ENCODE measurements around the gene TAAR1.
"Not testable (repeated sequence)": the region's sequence is repeated elsewhere in the genome, so short reads cannot be mapped to it uniquely, and the experiment has no call there.

TAAR1 gene

DNA sequence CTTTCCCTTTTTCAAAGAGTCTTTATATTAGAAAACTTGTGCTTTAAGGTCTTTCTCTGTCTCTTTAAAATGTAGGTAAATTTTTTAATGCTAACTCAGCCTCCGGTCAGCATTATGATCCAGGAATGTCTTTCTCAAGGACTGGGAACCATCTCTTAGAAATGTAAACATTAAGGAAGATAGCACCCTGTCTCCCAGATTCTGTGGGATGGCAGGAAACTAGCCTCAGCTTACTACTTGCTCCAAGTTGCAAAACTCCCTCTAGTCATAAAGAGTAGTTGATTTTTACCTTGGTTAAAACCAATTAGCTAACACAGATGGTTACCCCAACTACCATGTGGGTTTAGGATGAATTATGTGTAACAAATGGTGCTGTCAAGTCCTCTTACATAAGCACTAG, 4.7 kb upstream of the TAAR1 start:
- no peak for DNase-seq (ENCODE audit: low read depth in 3 of 3)

DNA sequence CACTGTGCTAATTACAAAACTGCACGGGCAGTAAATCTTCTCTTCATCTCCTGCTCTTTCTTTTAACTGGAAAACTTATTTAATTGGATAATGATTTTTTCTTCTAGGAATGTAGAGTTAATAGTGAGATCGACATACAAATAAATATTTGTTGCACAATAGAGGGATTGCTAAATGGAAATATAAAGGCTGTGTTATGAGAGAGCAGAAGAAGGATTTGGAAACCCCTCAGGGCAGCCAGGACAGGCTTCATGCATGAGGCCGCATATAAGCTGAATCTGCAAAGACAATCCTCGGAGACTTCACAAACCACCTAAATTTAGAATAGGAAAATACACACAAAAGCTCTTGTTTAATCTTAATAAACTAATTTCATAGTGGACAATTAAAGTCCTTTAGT, 2.9 kb upstream of the TAAR1 start:
- DNase-seq (ENCODE audit: low read depth in 3 of 3), result no peak

DNA sequence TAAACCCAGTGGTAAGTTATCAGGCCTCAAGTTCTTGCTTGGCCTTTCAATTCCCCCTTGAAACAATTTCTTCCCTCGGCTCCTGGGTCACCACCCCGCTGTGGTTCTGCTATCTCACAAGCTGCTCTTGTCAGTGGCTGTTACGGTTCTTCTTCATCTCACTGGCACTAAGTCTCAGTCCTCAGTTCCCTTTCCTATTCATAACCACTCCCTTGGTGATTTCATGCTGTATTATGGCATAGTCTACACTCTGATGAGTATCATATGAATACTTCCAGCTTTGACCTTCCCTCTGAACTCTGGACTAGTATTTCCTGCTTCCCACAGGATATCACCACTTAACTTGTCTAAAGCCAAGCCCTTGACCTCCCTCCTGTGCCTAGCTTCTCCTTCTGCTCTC, 7.9 kb downstream of the TAAR1 start:
- DNase-seq (ENCODE audit: low read depth in 3 of 3), result no peak

DNA sequence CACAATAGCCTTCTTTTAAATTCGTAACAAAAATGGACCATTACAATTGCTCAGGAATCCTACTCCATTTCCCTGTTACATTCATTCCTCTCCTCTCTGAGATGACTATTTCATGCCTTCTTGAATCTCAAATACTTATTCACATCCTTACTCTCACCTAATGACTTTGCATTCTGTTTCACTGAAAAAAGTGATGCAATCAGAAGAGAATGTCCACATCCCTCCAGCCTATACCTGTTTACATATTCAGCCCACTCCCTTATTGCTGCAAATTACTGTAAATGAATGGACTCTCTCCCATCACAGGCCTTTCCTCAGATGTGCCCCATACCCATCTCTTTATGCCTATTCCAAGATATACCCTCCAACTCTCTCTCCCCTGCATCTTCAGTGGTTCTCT, 8.6 kb downstream of the TAAR1 start:
- no peak for DNase-seq (ENCODE audit: low read depth in 3 of 3)

DNA sequence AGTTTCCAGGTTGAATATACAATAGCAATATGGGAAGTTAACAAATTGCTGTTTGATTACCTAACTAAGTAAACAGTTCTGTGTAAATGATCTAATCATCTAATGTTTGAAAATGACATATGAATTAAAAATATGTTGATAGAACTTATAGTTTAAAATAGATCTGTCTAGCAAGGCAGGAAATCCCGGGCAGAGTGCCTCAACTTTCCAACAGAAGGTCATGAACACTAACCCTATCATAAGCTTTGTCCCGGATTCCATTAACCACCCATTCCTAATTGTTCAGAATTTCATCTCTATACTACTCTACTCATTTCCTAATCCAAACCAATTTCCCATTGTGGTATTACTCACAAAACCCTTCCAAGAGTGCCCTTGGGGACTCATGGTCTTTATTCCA, 10.2 kb downstream of the TAAR1 start:
- no peak for DNase-seq (ENCODE audit: low read depth in 3 of 3)

DNA sequence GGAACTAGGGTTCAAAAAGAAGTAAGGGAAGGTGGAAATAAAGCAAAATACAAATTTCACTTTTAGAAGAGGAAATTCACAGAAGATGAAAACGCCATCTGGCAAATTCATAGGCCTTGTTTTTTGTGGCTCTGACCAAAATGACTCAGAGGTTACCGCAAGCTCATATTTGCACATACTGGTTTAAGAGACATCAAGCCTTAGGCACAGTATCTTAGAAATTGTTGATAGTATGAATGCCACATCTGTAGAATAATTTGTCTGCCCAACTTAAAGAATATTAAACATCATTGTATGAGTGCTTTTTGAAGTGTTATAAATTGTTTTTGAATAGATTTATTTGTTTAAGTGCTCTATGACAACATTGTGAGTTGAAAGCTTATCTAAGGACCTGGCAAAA, 10.6 kb downstream of the TAAR1 start:
- DNase-seq (ENCODE audit: low read depth in 3 of 3), result no peak

DNA sequence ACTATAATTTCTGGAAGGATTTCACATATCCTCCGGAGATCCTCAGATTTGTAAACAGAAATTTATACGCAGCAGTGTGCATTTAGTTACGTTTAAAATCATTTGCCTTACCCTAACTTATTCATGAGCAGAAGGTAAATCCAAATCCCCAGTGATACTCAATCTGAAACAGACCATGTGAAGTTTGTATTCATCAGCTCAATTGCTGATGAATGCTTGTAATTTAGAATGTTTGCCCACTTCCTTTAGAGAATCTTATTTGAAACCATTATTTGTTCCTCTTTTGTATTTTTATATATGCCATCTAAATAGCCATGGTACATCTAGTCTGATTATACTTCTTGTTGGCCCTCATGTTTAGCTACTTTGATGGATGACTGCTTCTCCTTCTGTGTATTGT, 15.4 kb downstream of the TAAR1 start:
- DNase-seq (ENCODE audit: low read depth in 3 of 3), result no peak

DNA sequence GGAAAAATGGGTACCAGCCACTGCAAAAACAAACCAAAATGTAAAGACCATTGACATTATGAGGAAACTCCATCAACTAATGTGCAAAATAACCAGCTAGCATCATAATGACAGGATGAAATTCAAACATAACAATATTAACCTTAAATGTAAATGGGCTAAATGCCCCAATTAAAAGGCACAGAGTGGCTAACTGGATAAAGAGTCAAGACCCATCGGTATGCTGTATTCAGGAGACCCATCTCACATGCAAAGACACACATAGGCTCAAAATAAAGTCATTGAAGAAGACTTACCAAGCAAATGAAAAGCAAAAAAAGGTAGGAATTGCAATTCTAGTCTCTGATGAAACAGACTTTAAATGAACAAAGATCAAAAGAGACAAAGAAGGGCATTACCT, 21.8 kb downstream of the TAAR1 start:
- not testable (repeated sequence) for DNase-seq (ENCODE audit: low read depth in 3 of 3)

DNA sequence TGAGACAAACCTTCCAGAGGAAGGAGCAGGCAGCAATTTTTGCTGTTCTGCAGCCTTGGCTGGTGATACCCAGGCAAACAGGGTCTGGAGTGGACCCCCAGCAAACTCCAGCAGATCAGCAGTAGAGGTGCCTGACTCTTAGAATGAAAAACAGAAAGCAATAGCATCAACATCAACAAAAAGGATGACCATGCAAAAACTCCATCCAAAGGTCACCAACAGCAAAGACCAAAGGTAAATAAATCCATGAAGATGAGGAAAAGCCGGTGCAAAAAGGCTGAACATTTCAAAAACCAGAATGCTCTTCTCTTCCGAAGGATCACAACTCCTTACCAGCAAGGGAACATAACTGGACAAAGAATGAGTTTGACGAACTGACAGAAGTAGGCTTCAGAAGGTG, 23.1 kb downstream of the TAAR1 start:
- DNase-seq (ENCODE audit: low read depth in 3 of 3), result not testable (repeated sequence)

DNA sequence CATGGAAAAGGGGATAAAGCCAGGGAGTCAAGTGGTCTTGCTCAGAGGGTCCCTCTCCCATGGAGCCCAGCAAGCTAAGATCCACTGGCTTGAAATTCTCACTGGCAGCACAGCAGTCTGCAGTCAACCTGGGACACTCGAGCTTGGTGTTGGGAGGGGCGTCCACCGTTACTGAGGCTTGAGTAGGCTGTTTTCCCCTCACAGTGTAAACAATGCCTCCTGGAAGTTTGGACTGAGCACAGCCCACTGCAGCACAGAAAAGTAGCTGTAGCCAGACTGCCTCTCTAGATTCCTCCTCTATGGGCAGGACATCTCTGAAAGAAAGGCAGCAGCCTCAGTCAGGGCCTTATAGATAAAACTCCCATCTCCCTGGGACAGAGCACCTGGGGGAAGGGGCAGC, 23.7 kb downstream of the TAAR1 start:
- DNase-seq (ENCODE audit: low read depth in 3 of 3), result not testable (repeated sequence)

DNA sequence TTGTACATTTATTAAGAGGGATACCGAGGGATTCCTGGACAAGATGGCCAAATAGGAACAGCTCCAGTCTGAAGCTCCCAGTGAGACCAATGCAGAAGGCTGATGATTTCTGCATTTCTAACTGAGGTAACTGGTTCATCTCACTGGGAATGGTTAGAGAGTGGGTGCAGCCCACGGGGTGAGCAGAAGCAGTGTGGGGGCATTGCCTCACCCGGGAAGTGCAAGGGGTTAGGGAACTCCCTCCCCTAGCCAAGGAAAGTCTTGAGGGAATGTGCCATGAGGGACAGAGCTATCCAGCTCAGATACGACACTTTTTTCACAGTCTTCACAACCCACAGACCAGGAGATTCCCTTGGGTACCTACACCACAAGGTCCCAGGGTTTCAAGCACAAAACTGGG, 24.2 kb downstream of the TAAR1 start:
- DNase-seq (ENCODE audit: low read depth in 3 of 3), result no peak

DNA sequence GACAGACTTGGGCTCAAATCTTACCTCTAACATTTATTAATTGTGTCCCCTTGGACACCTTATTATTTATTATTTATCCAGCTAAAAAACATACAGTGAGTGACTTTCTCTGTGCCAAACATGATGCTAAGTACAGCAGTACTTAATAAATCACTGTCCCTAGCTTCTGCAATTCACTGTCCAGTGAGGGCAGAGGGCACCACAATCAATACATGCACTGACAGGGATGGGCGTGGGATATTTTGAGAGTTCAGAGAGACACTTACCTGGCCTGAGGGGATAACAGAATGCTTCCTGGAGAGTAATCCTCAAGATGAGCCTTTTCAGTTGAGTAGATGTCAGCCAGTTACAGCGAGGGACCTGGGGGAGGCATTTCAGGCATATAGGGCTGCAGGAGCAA, 25.6 kb downstream of the TAAR1 start:
- no peak for DNase-seq (ENCODE audit: low read depth in 3 of 3)

DNA sequence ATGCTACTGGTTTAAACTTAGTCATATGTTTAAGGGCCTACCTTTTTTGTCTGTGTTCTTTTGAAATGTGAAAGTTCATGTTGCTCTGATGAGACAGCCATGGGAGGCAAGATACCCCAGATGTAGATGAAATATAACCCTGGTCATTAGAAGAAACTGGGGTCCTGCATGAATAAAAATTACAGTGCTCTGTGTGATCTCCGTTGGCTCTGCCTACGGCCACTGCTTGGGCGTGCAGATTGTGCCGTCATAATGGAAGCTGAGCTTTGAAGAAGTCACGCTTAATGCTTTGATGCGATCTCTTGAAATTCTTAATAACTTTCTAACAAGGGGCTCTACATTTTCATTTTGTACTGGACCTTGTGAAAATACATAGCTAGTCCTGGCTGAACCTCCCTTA, 34.8 kb downstream of the TAAR1 start, which contains the start of gene TAAR2:
Gene TAAR2, minus strand, starts transcription at position 101 of the 400 bp plus-strand sequence. Its CDS starts 0 bp downstream, at position 101.
- no peak for DNase-seq (ENCODE audit: low read depth in 3 of 3)

DNA sequence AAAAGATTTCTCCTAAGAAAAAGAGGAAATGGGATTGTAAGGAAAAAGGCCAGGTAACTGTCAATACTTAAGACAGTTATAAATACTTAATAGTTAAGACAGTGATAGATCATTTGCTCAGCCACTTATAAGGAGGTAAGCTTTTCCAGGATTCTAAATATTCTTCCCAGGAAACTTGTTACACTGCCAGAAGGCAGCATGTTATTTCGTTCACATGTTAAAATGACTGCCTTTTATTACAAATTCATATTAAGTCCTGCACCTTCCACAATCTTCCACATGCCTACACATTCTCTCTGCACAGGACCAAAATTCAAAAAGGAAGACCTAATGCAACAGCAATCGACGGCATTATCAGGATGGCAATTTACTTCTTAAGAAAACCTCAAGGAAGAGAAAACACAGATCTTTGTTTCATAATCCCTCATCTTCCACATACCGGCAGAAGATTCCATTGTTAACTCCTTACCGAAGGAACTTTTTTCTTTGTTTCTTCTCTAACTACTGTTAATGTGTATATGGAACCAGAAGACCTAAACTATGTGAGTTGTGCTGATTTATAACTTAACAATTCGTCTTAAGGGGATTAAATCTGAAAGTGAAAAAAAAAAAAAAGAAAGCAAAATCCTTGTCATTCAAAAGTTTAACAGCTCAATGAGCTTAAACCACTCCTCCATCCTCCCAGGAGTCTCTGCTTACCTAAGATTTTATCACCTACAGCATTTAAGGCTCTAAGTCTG, 35.7 kb downstream of the TAAR1 start:
- no peak for DNase-seq (ENCODE audit: low read depth in 3 of 3)

DNA sequence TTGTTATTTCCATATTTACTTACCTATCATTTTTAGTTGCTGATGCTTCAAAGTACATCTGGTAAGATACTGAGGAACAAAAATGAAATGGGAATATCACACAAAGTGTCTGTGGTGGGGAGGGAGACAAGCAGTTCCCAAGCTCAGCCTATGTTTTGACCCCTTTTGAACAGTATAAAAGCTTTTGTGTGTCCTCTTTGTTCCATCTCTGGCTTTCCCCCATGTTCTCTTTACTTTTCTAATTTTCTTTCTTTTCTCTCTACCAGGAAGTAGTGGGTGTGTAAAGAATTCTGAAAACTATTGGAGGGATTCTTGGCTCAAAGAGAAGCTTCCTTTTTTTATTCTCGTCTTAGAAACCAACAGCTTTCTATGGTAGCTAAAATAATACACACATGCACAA, 42.3 kb downstream of the TAAR1 start:
- DNase-seq (ENCODE audit: low read depth in 3 of 3), result no peak

DNA sequence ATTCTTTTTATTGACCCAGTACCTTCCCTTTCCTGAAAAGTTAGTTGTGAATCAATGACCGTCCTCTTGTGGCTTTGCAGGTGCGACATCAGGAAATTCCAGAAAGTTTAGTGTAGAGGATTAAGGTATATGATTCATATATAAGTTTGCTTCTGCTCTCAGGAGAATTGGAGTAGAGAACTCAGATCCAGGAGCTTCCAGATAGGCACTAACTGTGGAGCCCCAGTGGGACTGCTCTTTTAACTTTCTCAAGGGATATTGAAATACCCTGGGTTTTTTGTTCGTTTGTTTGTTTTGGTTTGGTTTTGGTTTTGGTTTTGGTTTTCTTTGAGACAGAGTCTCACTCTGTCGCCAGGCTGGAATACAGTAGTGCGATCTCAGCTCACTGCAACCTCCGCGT, 44.4 kb downstream of the TAAR1 start:
- DNase-seq (ENCODE audit: low read depth in 3 of 3), result no peak

DNA sequence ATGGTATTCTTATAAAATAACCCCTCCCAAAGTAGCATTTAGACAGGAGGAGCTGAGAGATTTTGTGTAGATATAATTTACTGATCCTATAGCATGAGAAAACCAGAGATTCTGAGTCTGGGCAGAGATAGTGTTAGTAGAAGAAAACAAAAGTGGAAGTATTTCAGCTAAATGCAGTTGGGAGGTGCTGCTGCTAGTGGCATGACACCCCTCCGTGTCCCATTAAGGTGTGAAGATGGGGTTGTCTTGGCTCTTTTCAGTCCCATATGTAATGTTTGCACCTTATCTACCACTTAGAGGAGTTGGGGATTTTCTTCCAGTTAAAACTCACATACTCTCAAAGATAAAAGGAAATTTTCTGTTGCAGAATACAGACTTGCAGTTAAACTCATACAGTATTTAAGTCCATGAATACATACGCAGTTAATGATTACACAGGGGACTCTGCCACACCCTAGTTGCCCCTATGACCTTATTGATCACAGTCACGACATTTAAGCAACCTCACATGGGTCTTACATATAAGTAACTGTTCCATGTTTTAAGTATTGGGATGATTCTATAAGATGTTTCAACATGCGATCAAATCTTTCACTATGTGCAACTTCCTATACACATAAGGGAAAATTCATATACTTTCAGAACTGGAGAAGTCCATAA, 46.4 kb downstream of the TAAR1 start:
- no peak for DNase-seq (ENCODE audit: low read depth in 3 of 3)

DNA sequence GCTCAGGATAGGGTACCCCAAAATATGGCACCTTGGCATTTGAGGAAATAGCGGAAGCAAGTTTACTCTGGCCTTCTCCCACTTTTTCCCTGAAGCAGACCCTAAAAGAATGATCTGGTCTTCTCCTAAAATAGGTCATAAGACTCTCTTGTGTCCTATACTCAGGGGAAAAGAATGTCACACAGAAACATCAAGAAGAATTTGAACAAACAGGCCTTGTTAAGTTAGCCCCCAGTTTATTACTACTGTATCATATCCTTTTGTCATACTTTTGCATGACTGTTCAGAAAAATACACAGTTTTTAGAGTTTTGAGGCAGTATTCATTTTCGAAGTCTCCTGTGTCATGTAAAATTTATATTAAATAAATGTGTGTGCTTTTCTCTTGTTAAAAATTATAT, 47.4 kb downstream of the TAAR1 start:
- no peak for DNase-seq (ENCODE audit: low read depth in 3 of 3)

DNA sequence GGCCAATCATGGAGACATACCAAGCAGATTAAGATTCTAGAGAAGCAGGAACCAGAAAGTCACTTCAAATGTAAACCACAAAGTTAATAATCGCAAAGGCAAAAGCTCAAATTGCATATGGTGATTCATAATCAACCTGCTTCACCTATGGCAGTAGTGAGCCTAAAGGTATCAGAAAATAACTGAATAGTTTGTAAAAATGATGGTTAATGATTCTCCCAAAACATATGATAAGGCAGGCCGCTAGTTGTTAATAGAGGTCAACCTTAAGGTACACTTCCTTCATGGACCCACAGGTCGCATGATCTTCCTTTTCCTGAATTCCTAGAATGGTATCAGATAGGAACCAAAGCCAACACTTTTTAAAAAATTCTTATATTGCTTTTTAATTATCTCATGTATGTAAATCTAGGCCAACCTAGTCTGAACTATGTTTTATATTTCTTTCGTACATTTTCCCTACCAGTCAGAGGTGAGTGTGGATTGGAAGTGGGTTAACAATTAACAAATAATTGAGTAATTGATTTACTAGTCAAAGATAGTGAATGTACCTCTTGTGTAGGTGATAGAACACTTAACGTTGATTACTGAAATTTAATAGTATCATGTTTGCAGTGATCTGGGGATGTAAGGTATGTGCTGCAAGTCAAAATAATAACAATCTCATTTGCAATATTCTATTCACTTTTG, 51.3 kb downstream of the TAAR1 start:
- DNase-seq (ENCODE audit: low read depth in 3 of 3), result no peak

DNA sequence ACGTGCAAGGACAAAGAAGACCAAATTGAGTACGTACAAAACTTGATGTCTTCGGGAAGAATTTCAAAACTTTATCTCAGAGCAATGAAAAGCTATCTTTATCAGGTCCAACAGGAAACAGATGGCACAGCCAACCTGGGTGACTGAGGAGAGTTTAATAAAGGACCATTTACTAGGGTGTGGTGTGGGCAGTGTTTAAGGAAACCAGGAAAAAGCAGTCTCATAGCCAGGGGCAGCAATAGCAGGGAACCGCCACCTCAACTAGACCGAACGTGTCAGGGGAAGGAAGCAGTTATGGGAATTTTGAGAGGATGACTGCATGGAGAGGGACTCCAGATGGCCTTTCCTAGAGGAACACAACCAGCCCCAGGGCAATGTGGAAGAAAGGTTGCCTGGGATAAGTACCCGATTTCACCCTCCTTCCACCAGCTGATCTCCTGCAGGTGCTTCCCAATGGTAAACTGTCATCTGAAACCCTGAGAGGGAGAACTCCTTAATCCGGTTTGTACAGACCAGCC, 54.3 kb downstream of the TAAR1 start:
- no peak for DNase-seq (ENCODE audit: low read depth in 3 of 3)

DNA sequence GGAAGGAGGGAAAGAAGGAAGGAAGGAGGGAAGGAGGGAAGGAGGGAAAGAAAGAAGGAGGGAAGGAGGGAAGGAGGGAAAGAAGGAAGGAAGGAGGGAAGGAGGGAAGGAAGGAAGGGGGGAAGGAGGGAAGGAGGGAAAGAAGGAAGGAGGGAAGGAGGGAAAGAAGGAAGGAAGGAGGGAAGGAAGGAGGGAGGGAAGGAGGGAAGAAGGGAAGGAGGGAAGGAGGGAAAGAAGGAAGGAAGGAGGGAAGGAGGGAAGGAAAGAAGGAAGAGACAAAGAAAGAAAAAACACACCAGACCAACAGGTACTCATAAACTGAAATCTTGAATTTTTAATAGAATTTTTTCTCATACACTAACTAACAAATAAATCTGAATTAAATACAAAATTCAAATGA, 58.1 kb downstream of the TAAR1 start:
- not testable (repeated sequence) for DNase-seq (ENCODE audit: low read depth in 3 of 3)

DNA sequence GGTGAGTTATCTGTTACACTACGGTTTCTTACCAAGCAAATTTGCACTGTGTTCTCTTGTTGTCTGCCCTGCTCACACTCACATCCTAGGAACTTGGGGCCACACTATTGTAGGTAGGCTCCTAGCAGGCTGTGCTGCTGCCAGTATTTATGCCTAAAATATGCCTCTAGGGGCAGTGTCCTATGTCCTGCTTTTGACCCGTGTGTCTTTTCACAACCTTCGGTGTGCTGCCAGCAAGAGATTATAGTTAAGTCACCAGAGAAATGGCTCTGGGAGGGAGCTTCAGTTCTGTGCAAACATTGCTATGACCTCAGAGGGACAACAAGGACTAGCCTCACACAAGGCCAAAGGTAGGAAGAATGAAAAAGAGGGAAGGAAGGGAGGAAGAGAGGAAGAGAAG, 60.5 kb downstream of the TAAR1 start:
- DNase-seq (ENCODE audit: low read depth in 3 of 3), result no peak

DNA sequence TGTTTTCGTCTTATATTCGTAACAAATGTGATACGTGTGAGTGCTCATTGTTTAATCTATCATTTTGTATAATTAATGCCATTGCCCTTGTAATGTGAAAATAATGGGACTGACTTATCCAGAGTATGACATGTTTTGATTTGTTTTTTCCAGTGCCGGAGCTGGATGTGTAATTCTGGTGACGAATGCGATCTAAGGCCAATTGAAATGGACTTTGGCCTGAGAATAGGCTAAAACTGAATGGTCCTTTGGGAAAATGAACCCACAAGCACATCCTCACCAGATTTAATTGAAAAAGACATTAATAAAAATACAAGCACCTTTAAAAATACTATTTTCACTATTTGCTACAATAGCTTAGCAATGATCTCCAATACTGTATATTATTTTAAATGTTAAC, 62.8 kb downstream of the TAAR1 start:
- no peak for DNase-seq (ENCODE audit: low read depth in 3 of 3)

Measured in stimulated activated CD4-positive, alpha-beta T cell treated with anti-CD3 and anti-CD28 coated beads, TNF-alpha, amount 100 ng/mL, for 24 hours (primary cell).